C4-2B (cell line): ENCODE measurements around the gene ZNF423.

Experiments used
- ZFX ChIP-seq: fragments of 450-650 bp; IDR thresholded peaks from 2 replicates; pipeline ENCODE4 v1.6.1; 2017
- TF ChIP-seq, protein P1 (sequence below): fragments of 450-650 bp; conservative IDR thresholded peaks from 2 replicates; pipeline ENCODE4 v1.5.1; 2017; ENCODE audit warnings: mild to moderate bottlenecking

DNA sequence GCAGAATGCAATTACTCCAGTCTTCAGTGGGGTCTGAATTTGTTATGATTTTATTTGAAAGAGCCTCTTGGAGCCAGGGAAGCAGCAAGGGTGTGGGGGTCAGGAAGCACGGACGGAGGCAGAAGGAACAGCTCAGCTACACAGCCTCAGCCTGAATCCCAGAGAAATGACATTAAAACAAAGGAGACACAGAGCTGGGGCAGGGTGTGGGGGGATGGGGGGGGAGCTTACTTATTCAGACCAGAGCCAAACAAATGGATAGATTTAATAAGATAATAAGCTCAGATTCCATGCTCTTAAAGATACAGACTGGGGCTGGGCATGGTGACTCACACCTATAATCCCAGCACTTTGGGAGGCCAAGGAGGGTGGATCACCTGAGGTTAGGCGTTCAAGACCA lies 195.3 kb downstream of the ZNF423 start:
- TF ChIP-seq, protein P1, sequence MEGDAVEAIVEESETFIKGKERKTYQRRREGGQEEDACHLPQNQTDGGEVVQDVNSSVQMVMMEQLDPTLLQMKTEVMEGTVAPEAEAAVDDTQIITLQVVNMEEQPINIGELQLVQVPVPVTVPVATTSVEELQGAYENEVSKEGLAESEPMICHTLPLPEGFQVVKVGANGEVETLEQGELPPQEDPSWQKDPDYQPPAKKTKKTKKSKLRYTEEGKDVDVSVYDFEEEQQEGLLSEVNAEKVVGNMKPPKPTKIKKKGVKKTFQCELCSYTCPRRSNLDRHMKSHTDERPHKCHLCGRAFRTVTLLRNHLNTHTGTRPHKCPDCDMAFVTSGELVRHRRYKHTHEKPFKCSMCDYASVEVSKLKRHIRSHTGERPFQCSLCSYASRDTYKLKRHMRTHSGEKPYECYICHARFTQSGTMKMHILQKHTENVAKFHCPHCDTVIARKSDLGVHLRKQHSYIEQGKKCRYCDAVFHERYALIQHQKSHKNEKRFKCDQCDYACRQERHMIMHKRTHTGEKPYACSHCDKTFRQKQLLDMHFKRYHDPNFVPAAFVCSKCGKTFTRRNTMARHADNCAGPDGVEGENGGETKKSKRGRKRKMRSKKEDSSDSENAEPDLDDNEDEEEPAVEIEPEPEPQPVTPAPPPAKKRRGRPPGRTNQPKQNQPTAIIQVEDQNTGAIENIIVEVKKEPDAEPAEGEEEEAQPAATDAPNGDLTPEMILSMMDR: no peak
- TF ChIP-seq ZFX: no peak
